GM20431 (cell line): ENCODE results near the gene KDF1.

Experiments
- in situ Hi-C: fragments of 300-500 bp; cut with MseI, MboI; formaldehyde crosslinking; loops from one replicate; pipeline ENCODE4 v1.15.0; 2020; ENCODE audit warnings: low sequenced_read_pairs; ENCODE audit not compliant: unreplicated experiment

KDF1 gene, protein sequence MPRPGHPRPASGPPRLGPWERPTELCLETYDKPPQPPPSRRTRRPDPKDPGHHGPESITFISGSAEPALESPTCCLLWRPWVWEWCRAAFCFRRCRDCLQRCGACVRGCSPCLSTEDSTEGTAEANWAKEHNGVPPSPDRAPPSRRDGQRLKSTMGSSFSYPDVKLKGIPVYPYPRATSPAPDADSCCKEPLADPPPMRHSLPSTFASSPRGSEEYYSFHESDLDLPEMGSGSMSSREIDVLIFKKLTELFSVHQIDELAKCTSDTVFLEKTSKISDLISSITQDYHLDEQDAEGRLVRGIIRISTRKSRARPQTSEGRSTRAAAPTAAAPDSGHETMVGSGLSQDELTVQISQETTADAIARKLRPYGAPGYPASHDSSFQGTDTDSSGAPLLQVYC

DNA sequence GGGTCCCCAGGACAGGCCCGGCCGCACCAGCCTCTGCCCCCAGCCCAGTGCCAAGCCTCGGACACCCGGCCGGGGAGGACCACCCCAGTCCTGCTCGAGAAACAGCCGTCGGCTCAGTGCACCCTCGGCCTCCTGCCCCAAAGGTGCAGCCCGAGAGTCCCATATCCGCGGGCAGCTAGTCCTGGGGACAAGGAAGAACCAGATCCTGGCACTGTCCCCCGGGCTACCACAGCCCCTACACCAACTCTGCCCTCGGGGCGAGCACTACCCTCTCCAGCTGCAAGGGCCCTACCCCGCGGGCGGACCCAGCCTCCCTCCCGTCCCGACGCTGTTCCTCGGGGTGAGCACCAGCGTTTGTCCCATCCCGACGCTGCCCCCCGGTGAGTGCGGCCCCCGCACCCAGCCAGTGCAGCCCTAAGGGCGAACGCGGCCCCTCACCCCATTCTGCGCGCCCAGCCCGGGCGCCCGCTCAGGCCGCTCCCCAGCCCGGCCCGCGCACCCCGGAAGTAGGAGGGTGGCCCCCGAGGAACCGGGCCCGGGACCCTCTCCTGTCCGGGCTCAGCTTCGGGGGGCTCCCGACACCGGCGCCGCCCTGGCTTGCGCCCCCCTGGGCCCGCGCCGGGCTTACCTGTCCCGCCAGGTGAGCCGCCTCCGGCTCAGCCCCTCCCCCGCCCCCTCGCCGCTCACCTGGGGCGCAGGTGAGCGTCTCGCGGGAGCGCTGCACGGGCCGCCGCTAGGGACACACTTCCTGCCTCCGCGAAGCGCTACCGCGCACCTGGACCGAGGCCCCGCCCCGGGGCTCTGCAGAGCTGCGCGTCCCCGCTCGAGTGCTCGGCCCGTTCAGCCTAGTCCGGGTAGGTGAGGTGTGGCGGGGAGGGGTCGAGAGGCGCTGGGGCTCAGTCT lies at the start of gene KDF1:
Gene KDF1 (minus strand): TSS at position 747 of the 903 bp plus-strand sequence. CDS start 8,088 bp downstream, outside the sequence.
- in situ Hi-C loops, result no loop called here

- in situ Hi-C loops, result no loop called here
Observed at GRCh38 chr1:27009601-27010197, 49.4 kb upstream of the KDF1 start.

GRCh38 chr1:27007909-27008582 lies 47.8 kb upstream of the KDF1 start:
- in situ Hi-C loops, result no loop called here

DNA sequence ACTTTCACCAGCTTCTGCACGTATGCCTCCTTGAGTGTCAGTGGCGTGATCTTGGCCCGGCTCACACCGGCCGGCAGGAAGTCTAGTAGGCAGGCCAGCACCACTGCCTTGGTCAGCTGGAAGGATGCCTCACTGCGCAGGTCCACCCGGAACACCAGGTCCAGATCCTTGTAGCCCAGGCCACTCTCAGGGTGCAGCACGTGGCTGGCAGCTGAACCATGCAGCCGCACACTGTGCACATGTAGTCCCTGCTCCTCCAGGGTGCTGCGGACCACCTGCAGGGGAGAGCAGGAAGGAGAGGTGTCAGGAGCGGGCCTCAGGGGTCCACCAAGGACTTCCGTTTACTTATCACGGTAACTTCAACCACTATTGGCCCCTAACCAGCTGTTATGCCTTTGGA lies 46.4 kb upstream of the KDF1 start:
- in situ Hi-C loops, result no loop called here

GRCh38 chr1:27005648-27006496 lies 45.6 kb upstream of the KDF1 start:
- in situ Hi-C loops, result no loop called here

GRCh38 chr1:27005166-27005530 lies 44.9 kb upstream of the KDF1 start:
- in situ Hi-C loops, result no loop called here

GRCh38 chr1:27004471-27005165 lies 44.4 kb upstream of the KDF1 start:
- in situ Hi-C loops, result no loop called here

DNA sequence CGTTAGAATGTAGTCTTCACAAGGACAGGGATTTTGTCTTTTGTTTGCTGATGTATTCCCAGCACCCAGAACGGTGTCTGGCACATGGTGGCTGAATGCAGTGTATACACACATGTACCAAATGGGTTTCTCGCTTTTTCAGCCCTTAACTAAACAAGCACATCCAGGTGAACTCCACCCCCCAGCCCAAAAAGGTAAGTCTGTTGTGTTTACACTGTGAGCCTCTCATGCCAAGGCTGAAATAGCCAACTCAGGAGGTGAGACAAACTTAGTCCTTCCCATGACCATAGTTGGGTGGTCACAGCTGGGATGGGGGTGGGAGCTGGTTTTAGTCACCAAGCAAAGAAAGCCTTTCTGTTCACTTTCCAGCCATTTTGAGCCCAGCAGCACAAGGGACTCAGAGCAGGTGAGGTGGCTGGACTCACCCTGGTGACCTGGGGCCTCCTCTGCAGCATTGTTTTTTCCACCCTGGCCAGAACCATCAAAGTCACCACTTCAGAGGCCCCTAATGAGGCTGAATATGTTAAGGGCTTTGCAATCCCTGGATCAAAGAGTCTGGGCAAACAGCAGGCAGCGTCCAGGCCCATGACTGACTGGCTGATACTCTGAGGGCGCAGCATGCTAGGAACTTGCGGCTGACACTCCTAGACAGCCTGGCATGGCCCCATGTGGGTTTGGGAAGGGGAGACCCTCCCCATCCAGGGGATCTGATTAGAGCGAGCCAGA lies 43.6 kb upstream of the KDF1 start:
- in situ Hi-C loops, result no loop called here

- in situ Hi-C loops, result no loop called here
Observed at GRCh38 chr1:27001570-27002360, 41.5 kb upstream of the KDF1 start.

GRCh38 chr1:27000817-27001460 lies 40.7 kb upstream of the KDF1 start:
- in situ Hi-C loops, result no loop called here

DNA sequence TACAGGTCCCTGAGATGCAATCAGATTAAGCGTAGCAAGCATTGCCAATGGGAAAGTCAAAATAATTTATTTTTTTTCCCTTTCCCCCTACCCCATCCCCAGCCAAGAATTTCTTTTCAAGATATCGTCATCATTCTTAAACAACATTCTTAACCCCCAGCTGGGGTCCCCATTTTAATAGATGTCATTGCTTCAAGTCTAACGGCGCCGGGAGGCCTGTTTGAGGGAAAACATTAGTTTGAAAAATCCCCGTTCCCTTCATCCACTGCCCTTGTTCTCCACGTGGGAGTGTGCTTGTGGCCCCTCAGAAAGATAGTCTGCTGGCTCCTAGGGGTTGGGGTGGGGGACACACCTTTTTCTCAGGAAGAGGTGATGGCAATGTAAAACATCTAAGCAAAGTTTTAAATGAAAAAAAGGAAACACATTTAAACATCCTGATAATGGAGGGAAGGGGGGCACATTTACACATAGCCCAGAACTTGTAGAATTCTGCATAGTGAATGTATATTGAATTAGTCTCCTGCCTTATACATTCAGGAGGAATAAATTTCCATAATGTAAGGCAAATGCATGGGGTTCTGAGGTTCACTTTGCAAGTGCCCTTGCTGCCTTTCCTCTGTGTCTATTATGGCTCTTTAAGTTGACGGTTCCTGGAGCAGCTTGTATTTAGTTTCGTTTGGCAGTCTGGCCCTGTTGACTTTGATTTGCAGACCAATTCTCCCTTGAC lies 40.0 kb upstream of the KDF1 start:
- in situ Hi-C loops, result no loop called here

DNA sequence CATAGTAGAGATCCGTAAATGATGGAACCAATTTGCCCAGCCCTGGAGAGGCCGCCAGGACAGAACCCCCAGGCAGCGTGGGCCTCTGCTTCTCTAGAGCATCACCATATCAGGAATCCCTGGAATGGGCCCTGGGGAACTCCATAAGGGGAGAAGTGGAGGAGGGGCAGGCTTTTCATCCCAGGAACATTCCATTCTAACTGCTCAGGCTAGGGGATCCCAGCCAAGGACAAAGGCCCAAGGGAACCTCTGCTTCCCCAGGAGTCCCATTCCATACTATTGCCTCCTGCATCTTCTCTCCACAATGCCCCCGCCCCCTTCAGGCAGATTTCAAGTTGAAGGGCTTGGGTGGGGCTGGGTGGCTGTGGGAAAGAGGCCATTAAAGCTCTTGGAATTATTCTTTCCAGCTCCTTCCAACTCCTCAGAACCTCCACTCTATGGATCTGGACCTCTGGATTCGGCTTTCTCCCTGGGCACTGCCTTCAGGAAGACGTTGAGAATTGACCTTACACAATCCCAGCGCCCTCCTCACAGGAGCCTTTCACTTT lies 39.2 kb upstream of the KDF1 start:
- in situ Hi-C loops, result no loop called here

DNA sequence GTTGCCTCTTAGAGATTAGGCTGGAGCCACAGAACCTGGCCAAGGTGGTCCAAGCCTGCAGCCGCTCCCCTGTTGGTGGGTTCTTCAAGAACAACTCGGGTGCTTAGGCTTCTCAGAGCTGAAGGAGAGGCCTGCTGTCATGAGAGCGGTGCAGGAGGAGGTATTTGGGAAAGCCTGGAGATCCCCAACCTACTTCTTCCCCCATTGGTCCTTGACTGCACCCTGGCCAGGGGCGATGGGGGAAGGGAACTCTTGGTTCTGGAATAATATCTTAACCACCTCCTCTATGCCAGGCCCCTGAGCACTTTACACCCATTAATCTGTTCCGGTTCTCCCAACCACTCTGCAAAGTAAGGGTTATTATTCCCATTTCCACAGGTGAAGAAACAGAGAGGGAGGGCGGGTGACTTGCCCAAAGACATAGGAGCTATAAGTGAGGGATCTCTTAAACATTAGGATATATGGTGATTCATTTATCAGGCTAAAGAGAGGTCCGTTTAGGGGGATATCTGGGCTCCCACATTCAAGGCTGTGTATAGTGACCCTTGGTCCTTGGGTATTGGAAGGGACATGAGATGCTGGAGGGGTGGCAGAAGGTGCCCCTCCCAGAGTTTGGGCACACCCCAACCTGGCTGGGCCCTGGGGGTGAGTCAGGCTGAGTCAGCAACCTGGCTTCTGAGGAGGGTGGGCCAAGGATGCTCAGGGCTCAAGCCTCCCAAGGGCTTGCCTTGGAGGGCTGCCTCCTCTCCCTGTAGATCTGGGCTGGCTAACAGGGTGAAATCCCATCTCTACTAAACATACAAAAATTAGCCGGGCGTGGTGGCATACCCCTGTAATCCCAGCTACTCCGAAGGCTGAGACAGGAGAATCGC lies 38.4 kb upstream of the KDF1 start:
- in situ Hi-C loops, result no loop called here

GRCh38 chr1:26996665-26997064 lies 36.4 kb upstream of the KDF1 start:
- in situ Hi-C loops, result no loop called here

DNA sequence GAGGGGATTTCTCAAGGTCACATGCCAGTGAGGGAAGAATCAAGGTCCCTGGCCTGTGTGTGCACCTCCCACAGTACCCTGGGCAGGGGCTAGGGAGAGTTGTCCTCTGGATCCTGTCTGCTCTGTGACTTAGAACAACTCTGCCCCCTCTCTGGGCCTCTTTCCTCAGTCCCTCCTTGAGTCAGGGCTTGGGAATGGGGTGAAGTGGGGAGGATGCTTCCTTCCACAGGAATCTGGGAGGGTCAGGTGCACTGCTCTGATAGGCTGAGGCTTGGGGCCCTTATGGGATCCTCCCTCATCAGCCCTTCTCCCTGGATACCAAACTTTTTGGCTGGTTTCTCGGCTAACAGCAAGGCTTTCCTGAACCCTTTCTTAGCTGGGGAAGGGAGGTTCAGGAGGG lies 35.8 kb upstream of the KDF1 start:
- in situ Hi-C loops, result no loop called here
